PC-9 (cell line): ENCODE measurements around the gene LBR.

Experiments
- EZH2 ChIP-seq: fragments of 200-600 bp; sonication (generic); IDR thresholded peaks from 2 replicates; pipeline ENCODE4 v1.8.0; 2017; ENCODE audit warnings: antibody characterized with exemption, low read depth
- TF ChIP-seq, protein P1 (sequence below): fragments of 200-600 bp; sonication (generic); conservative IDR thresholded peaks from 2 replicates; pipeline ENCODE4 v1.6.1; 2017; ENCODE audit warnings: mixed run types, antibody characterized with exemption, mild to moderate bottlenecking, moderate library complexity

DNA sequence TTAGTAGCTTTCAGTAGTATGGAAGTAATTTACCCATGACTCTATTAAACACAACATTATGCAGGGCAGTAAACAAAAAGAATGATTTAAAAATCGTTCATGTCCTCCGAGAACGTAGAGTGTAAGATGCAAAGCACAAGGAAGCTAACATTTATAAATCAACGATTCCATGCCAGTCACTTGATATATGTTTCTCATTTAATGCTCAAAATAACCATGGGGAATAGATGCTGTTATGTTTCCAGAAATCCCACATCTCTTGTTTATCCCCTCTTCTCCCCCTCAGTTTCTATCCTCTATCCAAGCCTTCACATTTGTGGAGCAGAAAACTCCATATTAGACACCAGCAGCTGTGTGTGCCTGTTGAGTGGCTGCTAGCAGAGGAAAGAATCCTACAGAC lies 52.8 kb downstream of the LBR start:
- TF ChIP-seq, protein P1, sequence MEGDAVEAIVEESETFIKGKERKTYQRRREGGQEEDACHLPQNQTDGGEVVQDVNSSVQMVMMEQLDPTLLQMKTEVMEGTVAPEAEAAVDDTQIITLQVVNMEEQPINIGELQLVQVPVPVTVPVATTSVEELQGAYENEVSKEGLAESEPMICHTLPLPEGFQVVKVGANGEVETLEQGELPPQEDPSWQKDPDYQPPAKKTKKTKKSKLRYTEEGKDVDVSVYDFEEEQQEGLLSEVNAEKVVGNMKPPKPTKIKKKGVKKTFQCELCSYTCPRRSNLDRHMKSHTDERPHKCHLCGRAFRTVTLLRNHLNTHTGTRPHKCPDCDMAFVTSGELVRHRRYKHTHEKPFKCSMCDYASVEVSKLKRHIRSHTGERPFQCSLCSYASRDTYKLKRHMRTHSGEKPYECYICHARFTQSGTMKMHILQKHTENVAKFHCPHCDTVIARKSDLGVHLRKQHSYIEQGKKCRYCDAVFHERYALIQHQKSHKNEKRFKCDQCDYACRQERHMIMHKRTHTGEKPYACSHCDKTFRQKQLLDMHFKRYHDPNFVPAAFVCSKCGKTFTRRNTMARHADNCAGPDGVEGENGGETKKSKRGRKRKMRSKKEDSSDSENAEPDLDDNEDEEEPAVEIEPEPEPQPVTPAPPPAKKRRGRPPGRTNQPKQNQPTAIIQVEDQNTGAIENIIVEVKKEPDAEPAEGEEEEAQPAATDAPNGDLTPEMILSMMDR: no peak
- TF ChIP-seq EZH2: no peak
